MM.1S (cell line): Measurements from ENCODE around the gene ADAMTSL1.

Experiments
- DNase-seq: peaks from one replicate; pipeline ENCODE4 v3.0.0-alpha.2; 2015
- H2AFZ ChIP-seq: fragments of 300-600 bp; sonication (generic); 2 replicates; pipeline ENCODE4 v1.6.0; 2016; ENCODE audit warnings: antibody characterized with exemption, low read length
- H3F3A ChIP-seq: fragments of 300-600 bp; sonication (generic); 2 replicates; pipeline ENCODE4 v1.6.1; 2016; ENCODE audit warnings: mild to moderate bottlenecking, antibody characterized with exemption, low read length, moderate library complexity, mixed read lengths; ENCODE audit not compliant: insufficient read depth
- H3K27ac ChIP-seq: fragments of 300-600 bp; sonication (generic); 2 replicates; pipeline ENCODE4 v1.5.1; 2016; ENCODE audit warnings: mild to moderate bottlenecking, low read length
- H3K27me3 ChIP-seq: fragments of 300-600 bp; sonication (generic); replicated peaks from 2 replicates; pipeline ENCODE4 v1.6.0; 2016; ENCODE audit warnings: low read length; ENCODE audit not compliant: insufficient read depth
- H3K36me3 ChIP-seq: fragments of 300-600 bp; sonication (generic); replicated peaks from 2 replicates; pipeline ENCODE4 v1.6.1; 2016; ENCODE audit warnings: mild to moderate bottlenecking, low read length, mixed read lengths; ENCODE audit not compliant: insufficient read depth
- H3K4me1 ChIP-seq: fragments of 300-600 bp; sonication (generic); 2 replicates; pipeline ENCODE4 v1.6.1; 2016; ENCODE audit warnings: low read length, mixed read lengths
- H3K4me2 ChIP-seq: fragments of 300-600 bp; sonication (generic); 2 replicates; pipeline ENCODE4 v1.6.0; 2016; ENCODE audit warnings: low read depth, low read length
- H3K4me3 ChIP-seq: fragments of 300-600 bp; sonication (generic); 2 replicates; pipeline ENCODE4 v1.5.1; 2016; ENCODE audit warnings: low read length, mixed read lengths
- H3K79me2 ChIP-seq: fragments of 300-600 bp; sonication (generic); 2 replicates; pipeline ENCODE4 v1.6.1; 2016; ENCODE audit warnings: mixed run types, low read length, mixed read lengths
- H3K9ac ChIP-seq: fragments of 300-600 bp; sonication (generic); 2 replicates; pipeline ENCODE4 v1.6.1; 2016; ENCODE audit warnings: low read length, mixed read lengths
- H3K9me2 ChIP-seq: fragments of 300-600 bp; sonication (generic); replicated peaks from 2 replicates; pipeline ENCODE4 v1.6.1; 2016; ENCODE audit warnings: mild to moderate bottlenecking, low read length, mixed read lengths; ENCODE audit not compliant: insufficient read depth
- H3K9me3 ChIP-seq: fragments of 300-600 bp; sonication (generic); replicated peaks from 2 replicates; pipeline ENCODE4 v1.6.1; 2016; ENCODE audit warnings: mild to moderate bottlenecking, low read length, mixed read lengths; ENCODE audit not compliant: insufficient read depth
- H4K20me1 ChIP-seq: fragments of 300-600 bp; sonication (generic); 2 replicates; pipeline ENCODE4 v1.6.1; 2016; ENCODE audit warnings: mild to moderate bottlenecking, low read length, moderate library complexity, mixed read lengths; ENCODE audit not compliant: insufficient read depth
- CTCF ChIP-seq: fragments of 300-600 bp; sonication (generic); IDR thresholded peaks from 2 replicates; pipeline ENCODE4 v1.5.1; 2016; ENCODE audit warnings: antibody characterized with exemption, low read length, mixed read lengths
- EZH2 ChIP-seq: fragments of 300-600 bp; sonication (generic); optimal IDR thresholded peaks from 2 replicates; pipeline ENCODE3; 2017; ENCODE audit warnings: low read depth, mild to moderate bottlenecking, antibody characterized with exemption, low read length, mixed read lengths
- EZH2phosphoT487 ChIP-seq: fragments of 300-600 bp; sonication (generic); IDR thresholded peaks from 2 replicates; pipeline ENCODE4 v1.6.1; 2018; ENCODE audit warnings: antibody characterized with exemption, low read length

ADAMTSL1 gene

GRCh38 chr9:18775241-18775640 is 301.3 kb downstream of the ADAMTSL1 start:
- Histone ChIP-seq H3K4me1 (no peaks in the 10 kb centered on the region), H3K9me3 (no peaks in the 10 kb centered on the region), H3K79me2 (no peaks in the 10 kb centered on the region), H2AFZ (no peak overlapping the region), H3K9me2 (no peaks in the 10 kb centered on the region), H3K9ac (no peak overlapping the region), H3K27ac (no peak overlapping the region), H4K20me1 (no peaks in the 10 kb centered on the region), H3K27me3 (no peaks in the 10 kb centered on the region), H3F3A (no peaks in the 10 kb centered on the region), H3K36me3 (no peaks in the 10 kb centered on the region), H3K4me3 (no peak overlapping the region), H3K4me2 (no peak overlapping the region)
- DNase-seq: no peak
- TF ChIP-seq EZH2 (no peak), CTCF (no peak), EZH2phosphoT487 (no peak)

DNA sequence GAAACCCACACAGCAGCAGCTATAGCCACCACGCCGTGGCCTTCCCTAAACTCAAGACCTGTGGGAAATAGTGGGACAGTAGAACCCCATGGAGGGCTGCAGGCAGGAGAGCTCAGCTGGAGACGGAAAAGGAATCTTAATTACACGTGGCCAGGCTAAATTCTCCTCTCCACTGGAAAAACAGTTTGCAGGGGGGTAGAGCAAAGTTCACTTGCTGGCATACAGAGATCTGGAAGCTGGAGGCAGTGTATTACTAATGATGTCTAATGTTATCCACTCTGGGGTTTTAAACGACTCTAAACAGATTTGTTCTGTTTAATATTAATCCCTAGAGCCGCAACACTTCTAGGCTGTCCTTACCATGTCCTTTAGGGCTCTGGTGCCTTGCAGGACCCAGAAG is 302.0 kb downstream of the ADAMTSL1 start:
- H3K4me2 ChIP-seq: no peak overlapping the region
- H3K4me3 ChIP-seq: no peak overlapping the region
- no peak for DNase-seq
- H3K4me1 ChIP-seq: no peaks in the 10 kb centered on the region
- no peaks in the 10 kb centered on the region for H3K9me2 ChIP-seq
- no peak overlapping the region for H3K27ac ChIP-seq
- H3K9me3 ChIP-seq: no peaks in the 10 kb centered on the region
- no peak for TF ChIP-seq EZH2phosphoT487
- no peak for TF ChIP-seq CTCF
- TF ChIP-seq EZH2: no peak
- H3F3A ChIP-seq: no peaks in the 10 kb centered on the region
- no peak overlapping the region for H2AFZ ChIP-seq
- no peaks in the 10 kb centered on the region for H3K79me2 ChIP-seq
- H3K9ac ChIP-seq: no peak overlapping the region
- H4K20me1 ChIP-seq: no peaks in the 10 kb centered on the region
- no peaks in the 10 kb centered on the region for H3K36me3 ChIP-seq
- H3K27me3 ChIP-seq: no peaks in the 10 kb centered on the region

DNA sequence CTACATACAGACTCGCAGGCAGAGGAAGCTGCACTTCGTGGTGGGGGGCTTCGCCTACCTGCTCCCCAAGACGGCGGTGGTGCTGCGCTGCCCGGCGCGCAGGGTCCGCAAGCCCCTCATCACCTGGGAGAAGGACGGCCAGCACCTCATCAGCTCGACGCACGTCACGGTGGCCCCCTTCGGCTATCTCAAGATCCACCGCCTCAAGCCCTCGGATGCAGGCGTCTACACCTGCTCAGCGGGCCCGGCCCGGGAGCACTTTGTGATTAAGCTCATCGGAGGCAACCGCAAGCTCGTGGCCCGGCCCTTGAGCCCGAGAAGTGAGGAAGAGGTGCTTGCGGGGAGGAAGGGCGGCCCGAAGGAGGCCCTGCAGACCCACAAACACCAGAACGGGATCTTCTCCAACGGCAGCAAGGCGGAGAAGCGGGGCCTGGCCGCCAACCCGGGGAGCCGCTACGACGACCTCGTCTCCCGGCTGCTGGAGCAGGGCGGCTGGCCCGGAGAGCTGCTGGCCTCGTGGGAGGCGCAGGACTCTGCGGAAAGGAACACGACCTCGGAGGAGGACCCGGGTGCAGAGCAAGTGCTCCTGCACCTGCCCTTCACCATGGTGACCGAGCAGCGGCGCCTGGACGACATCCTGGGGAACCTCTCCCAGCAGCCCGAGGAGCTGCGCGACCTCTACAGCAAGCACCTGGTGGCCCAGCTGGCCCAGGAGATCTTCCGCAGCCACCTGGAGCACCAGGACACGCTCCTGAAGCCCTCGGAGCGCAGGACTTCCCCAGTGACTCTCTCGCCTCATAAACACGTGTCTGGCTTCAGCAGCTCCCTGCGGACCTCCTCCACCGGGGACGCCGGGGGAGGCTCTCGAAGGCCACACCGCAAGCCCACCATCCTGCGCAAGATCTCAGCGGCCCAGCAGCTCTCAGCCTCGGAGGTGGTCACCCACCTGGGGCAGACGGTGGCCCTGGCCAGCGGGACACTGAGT is 303.2 kb downstream of the ADAMTSL1 start:
- no peak overlapping the region for H3K9ac ChIP-seq
- no peaks in the 10 kb centered on the region for H3K9me3 ChIP-seq
- H3K27ac ChIP-seq: no peak overlapping the region
- DNase-seq: no peak
- no peak for TF ChIP-seq CTCF
- no peak for TF ChIP-seq EZH2
- no peak for TF ChIP-seq EZH2phosphoT487
- no peaks in the 10 kb centered on the region for H4K20me1 ChIP-seq
- H3K36me3 ChIP-seq: no peaks in the 10 kb centered on the region
- no peaks in the 10 kb centered on the region for H3K79me2 ChIP-seq
- H3F3A ChIP-seq: no peaks in the 10 kb centered on the region
- H3K9me2 ChIP-seq: no peaks in the 10 kb centered on the region
- no peaks in the 10 kb centered on the region for H3K27me3 ChIP-seq
- no peak overlapping the region for H2AFZ ChIP-seq
- no peak overlapping the region for H3K4me2 ChIP-seq
- no peaks in the 10 kb centered on the region for H3K4me1 ChIP-seq
- no peak overlapping the region for H3K4me3 ChIP-seq
